Measurements from ENCODE around the gene CLK1. TPM values are rescaled to one million over a fixed set of nuclear protein-coding genes. Genes with fewer than 3 reads are reported as not detected.

CLK1 gene
- total and polyA plus RNA-seq, 2 of the 13 experiments (the other 11 are each of a cell fraction or from before 2014, with no cell fraction given) = 66.6 to 101 TPM

GRCh38 chr2:200812122-200813022 lies 52.1 kb downstream of the CLK1 start (continued):
- TF ChIP-seq FOXO4 (CRISPR knock-in tag; conservative IDR thresholded peaks at IDR 0.05) = no peak
- TF ChIP-seq BRD4 (CRISPR knock-in tag; IDR thresholded peaks at IDR 0.05) = no peak
- no peak for TF ChIP-seq LCORL (IDR thresholded peaks at IDR 0.05)
- no peak; the same call in none of the 2 replicates for TF ChIP-seq LCORL (CRISPR knock-in tag; IDR thresholded peaks at IDR 0.05)
- TF ChIP-seq ZNF878 (CRISPR knock-in tag; IDR thresholded peaks at IDR 0.05) = no peak; the same call in 1 of the 2 replicates
- TF ChIP-seq ZKSCAN5 (CRISPR knock-in tag; IDR thresholded peaks at IDR 0.05) = no peak
- TF ChIP-seq ZNF740 (CRISPR knock-in tag; IDR thresholded peaks at IDR 0.05) = peak; percentile 18; the same call in 1 of the 2 replicates
- TF ChIP-seq NONO (IDR thresholded peaks at IDR 0.05) = no peak
- peak; percentile 75; the same call in 1 of the 2 replicates for TF ChIP-seq NONO (CRISPR knock-in tag; conservative IDR thresholded peaks at IDR 0.05)
- TF ChIP-seq HOXA5 (CRISPR knock-in tag; IDR thresholded peaks at IDR 0.05) = no peak; the same call in 1 of the 2 replicates
- TF ChIP-seq HNF4G (IDR thresholded peaks at IDR 0.05; ENCODE audit: borderline replicate concordance, low read depth, low read length) = no peak
- TF ChIP-seq HNF4G (CRISPR knock-in tag; IDR thresholded peaks at IDR 0.05; ENCODE audit: borderline replicate concordance, low read depth) = no peak
- peak; percentile 80; the same call in 1 of the 2 replicates for TF ChIP-seq GLI4 (CRISPR knock-in tag; IDR thresholded peaks at IDR 0.05; ENCODE audit: borderline replicate concordance)
- TF ChIP-seq SKI (IDR thresholded peaks at IDR 0.05; ENCODE audit: partially characterized antibody) = peak; percentile 29
- TF ChIP-seq ZNF737 (CRISPR knock-in tag; IDR thresholded peaks at IDR 0.05; ENCODE audit: borderline replicate concordance) = no peak
- TF ChIP-seq KLF16 (CRISPR knock-in tag; IDR thresholded peaks at IDR 0.05) = no peak
- no peak for TF ChIP-seq ZNF550 (CRISPR knock-in tag; IDR thresholded peaks at IDR 0.05; ENCODE audit: borderline replicate concordance)
- TF ChIP-seq ZNF451 (CRISPR knock-in tag; IDR thresholded peaks at IDR 0.05) = 0 out of 2 replicates have a peak, but pooled peaks have one; percentile 9
- TF ChIP-seq NRL (CRISPR knock-in tag; IDR thresholded peaks at IDR 0.05; ENCODE audit: borderline replicate concordance) = no peak
- TF ChIP-seq ZNF382 (CRISPR knock-in tag; IDR thresholded peaks at IDR 0.05; ENCODE audit: borderline replicate concordance) = no peak
- no peak for TF ChIP-seq GLMP (CRISPR knock-in tag; IDR thresholded peaks at IDR 0.05; ENCODE audit: borderline replicate concordance)
- no peak for TF ChIP-seq RNF219 (CRISPR knock-in tag; IDR thresholded peaks at IDR 0.05)
- no peak; the same call in 1 of the 2 replicates for TF ChIP-seq ZNF430 (CRISPR knock-in tag; IDR thresholded peaks at IDR 0.05)
- 0 out of 2 replicates have a peak, but pooled peaks have one; percentile 57 for TF ChIP-seq ATAD3A (CRISPR knock-in tag; IDR thresholded peaks at IDR 0.05)
- TF ChIP-seq MXI1 (IDR thresholded peaks at IDR 0.05; ENCODE audit: borderline replicate concordance, low read depth, low read length) = peak; percentile 84; the same call in 2 of the 3 replicates
- peak; percentile 85 for TF ChIP-seq ZFY (CRISPR knock-in tag; IDR thresholded peaks at IDR 0.05)
